PFSK-1 (cell line): ENCODE measurements around the gene KCNJ16. TPM values are rescaled to one million over a fixed set of nuclear protein-coding genes. Genes with fewer than 3 reads are reported as not detected.

Experiments used
- FOXP2 ChIP-seq: optimal IDR thresholded peaks from 2 replicates; pipeline ENCODE3; 2011; ENCODE audit warnings: borderline replicate concordance, control low read depth, inconsistent platforms; ENCODE audit not compliant: insufficient read depth; ENCODE audit errors: extremely low read length, extremely low read depth
- POLR2AphosphoS5 ChIP-seq: IDR thresholded peaks from 2 replicates; pipeline ENCODE4 v1.6.1; 2012; ENCODE audit warnings: low read depth, mild to moderate bottlenecking, control low read depth, low read length, moderate library complexity
- REST ChIP-seq, 2 experiments: IDR thresholded peaks; 2 replicates each; pipeline versions ENCODE4 v1.6.1 to v1.8.0; 2011 to 2012; ENCODE audit warnings: low read depth in 2 of 2, low read length in 2 of 2, control low read depth in 1 of 2, inconsistent platforms in 1 of 2, mild to moderate bottlenecking in 1 of 2, moderate library complexity in 1 of 2; ENCODE audit not compliant: insufficient read depth in 1 of 2
- SIN3A ChIP-seq: IDR thresholded peaks from 2 replicates; pipeline ENCODE4 v1.6.1; 2012; ENCODE audit warnings: mild to moderate bottlenecking, low read length, moderate library complexity, borderline replicate concordance; ENCODE audit not compliant: insufficient read depth
- TAF1 ChIP-seq: IDR thresholded peaks from 2 replicates; pipeline ENCODE4 v1.6.1; 2012; ENCODE audit warnings: low read length, control low read depth, borderline replicate concordance; ENCODE audit not compliant: insufficient read depth
- polyA plus RNA-seq: library from polyadenylated mRNA; unstranded; fragments of >200 nt; gene quantifications from one replicate; pipeline ENCODE4 v1.2.1, GENCODE V29; 2012; ENCODE audit warnings: low read depth, missing spikeins; ENCODE audit not compliant: insufficient read length

Gene KCNJ16
- 0.73 TPM for polyA plus RNA-seq

- TF ChIP-seq TAF1 (no peak), SIN3A (no peak), REST (IDR thresholded peaks at IDR 0.05; ENCODE audit: insufficient read depth in 1 of 2, low read depth in 2 of 2, low read length in 2 of 2) (no peak), FOXP2 (no peak), POLR2AphosphoS5 (no peak)
These were observed at the start of gene KCNJ16 for GRCh38 chr17:70074956-70075355. Gene KCNJ16 (plus strand): TSS chr17:70075225. CDS start chr17:70132088, 56,863 bp downstream.

GRCh38 chr17:70028397-70028796 is 46.6 kb upstream of the KCNJ16 start:
- TF ChIP-seq TAF1 (no peak), POLR2AphosphoS5 (no peak), REST (IDR thresholded peaks at IDR 0.05; ENCODE audit: insufficient read depth in 1 of 2, low read depth in 2 of 2, low read length in 2 of 2) (no peak), FOXP2 (no peak), SIN3A (no peak)

- TF ChIP-seq FOXP2 (no peak), REST (IDR thresholded peaks at IDR 0.05; ENCODE audit: insufficient read depth in 1 of 2, low read depth in 2 of 2, low read length in 2 of 2) (no peak), SIN3A (no peak), TAF1 (no peak), POLR2AphosphoS5 (no peak)
These were observed 45.9 kb upstream of the KCNJ16 start for GRCh38 chr17:70028978-70029767.

GRCh38 chr17:70030371-70030770 is 44.7 kb upstream of the KCNJ16 start:
- TF ChIP-seq REST (IDR thresholded peaks at IDR 0.05; ENCODE audit: insufficient read depth in 1 of 2, low read depth in 2 of 2, low read length in 2 of 2) (no peak), TAF1 (no peak), SIN3A (no peak), POLR2AphosphoS5 (no peak), FOXP2 (no peak)
